Measurements from ENCODE around the gene TXLNB. TPM values are rescaled to one million over a fixed set of nuclear protein-coding genes. Genes with fewer than 3 reads are reported as not detected.

The TXLNB gene
- total and polyA plus RNA-seq, 2 donors (not counting 3 experiments of a cell fraction or from before 2014, with no cell fraction given) = 0.04 to 0.18 TPM

DNA sequence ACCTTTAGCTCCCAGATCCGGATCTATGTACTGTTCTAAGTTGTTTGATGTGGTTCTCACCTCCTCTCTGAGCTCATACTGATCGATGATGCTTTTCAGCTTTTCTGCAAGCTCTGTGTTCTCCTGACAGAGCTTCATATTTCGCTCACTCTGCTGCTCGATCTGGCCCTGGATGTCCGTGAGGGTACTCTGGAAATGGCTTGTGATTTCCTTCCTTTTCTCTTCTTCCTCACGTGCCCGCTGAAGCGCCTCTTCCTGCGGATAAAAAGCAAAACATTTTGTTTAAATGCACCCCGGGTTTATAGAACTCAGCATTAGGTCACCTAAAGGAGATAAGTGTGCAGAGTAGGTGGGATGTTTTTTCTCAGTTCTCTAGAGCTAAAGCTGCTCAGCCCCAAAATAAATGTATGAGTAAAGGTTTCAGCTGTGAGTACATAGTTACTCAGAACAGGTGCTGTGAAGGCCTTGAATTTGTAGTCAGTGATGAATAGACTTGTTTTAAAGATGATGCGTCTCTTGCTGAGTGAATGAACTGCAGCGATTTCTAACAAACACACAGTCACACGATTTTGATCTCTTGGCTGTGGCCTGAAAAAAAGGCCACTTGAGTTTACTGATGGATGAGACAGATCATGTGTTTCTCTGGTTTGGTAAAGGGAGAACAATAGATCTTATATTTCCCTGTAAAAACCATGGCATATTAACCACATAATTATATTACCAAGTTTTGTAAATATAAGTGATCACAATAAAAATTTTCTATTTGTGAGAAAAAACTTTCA, 29.1 kb downstream of the TXLNB start:
- H3K79me2 ChIP-seq (ENCODE audit: control insufficient read depth, insufficient read depth, low read length) = no peaks in the 10 kb centered on the region
- no peak overlapping the region for H3K9ac ChIP-seq (replicated peaks; ENCODE audit: extremely low read depth, insufficient read depth, low read length)
- intact Hi-C loops (cut with micrococcal nuclease) (no loop called here), dilution Hi-C loops (cut with MboI; ENCODE audit: extremely low pct_ligation_motif_present, low sequenced_read_pairs) (no loop called here)
- POLR2A ChIA-PET = interaction anchor here (0.9 kb wide), 1 partner anchor 12 kb away, joined by 4 read pairs; no protein-coding TSS in a partner anchor
- H3K36me3 ChIP-seq (ENCODE audit: control insufficient read depth in 2 of 2, extremely low read depth in 1 of 2, insufficient read depth in 2 of 2, low read length in 2 of 2) = no peaks in the 10 kb centered on the region
- TF ChIP-seq FOS (IDR thresholded peaks at IDR 0.05; ENCODE audit: borderline replicate concordance, insufficient read depth, low read length) (no peak), POLR2AphosphoS5 (IDR thresholded peaks at IDR 0.05; ENCODE audit: insufficient read depth, low read depth, low read length) (no peak)
- H3K27me3 ChIP-seq (ENCODE audit: control insufficient read depth in 2 of 2, insufficient read depth in 2 of 2, low read length in 2 of 2) = no peaks in the 10 kb centered on the region
- no peak overlapping the region for H3K4me3 ChIP-seq (replicated peaks in 1 of 3; ENCODE audit: insufficient read depth in 1 of 3, low read depth in 1 of 3, low read length in 3 of 3)
- no peak overlapping the region for H3K27ac ChIP-seq (ENCODE audit: insufficient read depth, low read depth, low read length)
- H4K20me1 ChIP-seq (replicated peaks; ENCODE audit: control insufficient read depth, extremely low read depth, insufficient read depth, low read length) = no peaks in the 10 kb centered on the region
- CTCF ChIA-PET = interaction anchor here (1.2 to 1.6 kb wide), 3 partner anchors 7 to 29 kb away, joined by 3 to 7 read pairs (median 4); partner anchors contain the start of gene TXLNB
- DNase-seq (ENCODE audit: low read depth, low spot score) = no peak
- H3K9me1 ChIP-seq (replicated peaks; ENCODE audit: control insufficient read depth, extremely low read depth, insufficient read depth, low read length) = no peaks in the 10 kb centered on the region
- no peak overlapping the region for H2AFZ ChIP-seq (ENCODE audit: low read depth, low read length)
- no TSS peak for BruUV-seq (replicated peaks)
- no peaks in the 10 kb centered on the region for H3K9me3 ChIP-seq (replicated peaks; ENCODE audit: control insufficient read depth, insufficient read depth, low read length)
- FAIRE-seq = no peak
- no peaks in the 10 kb centered on the region for H3K4me1 ChIP-seq (ENCODE audit: control insufficient read depth, extremely low read depth, insufficient read depth, low read length)
- no peak overlapping the region for H3K4me2 ChIP-seq (ENCODE audit: insufficient read depth, low read length)

GRCh38 chr6:139257821-139258398, 33.9 kb downstream of the TXLNB start:
- no TSS peak for BruUV-seq (replicated peaks)
- no peak overlapping the region for H3K4me2 ChIP-seq (ENCODE audit: insufficient read depth, low read length)
- H3K9ac ChIP-seq (replicated peaks; ENCODE audit: extremely low read depth, insufficient read depth, low read length) = no peak overlapping the region
- dilution Hi-C loops (cut with MboI; ENCODE audit: extremely low pct_ligation_motif_present, low sequenced_read_pairs) = no loop called here
- H3K4me1 ChIP-seq (ENCODE audit: control insufficient read depth, extremely low read depth, insufficient read depth, low read length) = no peaks in the 10 kb centered on the region
- ChIA-PET POLR2A (interaction anchor here (0.6 kb wide), 1 partner anchor 11 kb away, joined by 4 read pairs; no protein-coding TSS in a partner anchor), CTCF (interaction anchor here (1.3 to 2.2 kb wide), 3 partner anchors 9 to 107 kb away, joined by 5 to 9 read pairs (median 6); no protein-coding TSS in a partner anchor)
- no peak for TF ChIP-seq FOS (IDR thresholded peaks at IDR 0.05; ENCODE audit: borderline replicate concordance, insufficient read depth, low read length)
- TF ChIP-seq JUN (IDR thresholded peaks at IDR 0.05; ENCODE audit: borderline replicate concordance, insufficient read depth, insufficient read length, low read depth) = no peak
- TF ChIP-seq POLR2AphosphoS5 (IDR thresholded peaks at IDR 0.05; ENCODE audit: insufficient read depth, low read depth, low read length) = no peak
- TF ChIP-seq, protein P1, sequence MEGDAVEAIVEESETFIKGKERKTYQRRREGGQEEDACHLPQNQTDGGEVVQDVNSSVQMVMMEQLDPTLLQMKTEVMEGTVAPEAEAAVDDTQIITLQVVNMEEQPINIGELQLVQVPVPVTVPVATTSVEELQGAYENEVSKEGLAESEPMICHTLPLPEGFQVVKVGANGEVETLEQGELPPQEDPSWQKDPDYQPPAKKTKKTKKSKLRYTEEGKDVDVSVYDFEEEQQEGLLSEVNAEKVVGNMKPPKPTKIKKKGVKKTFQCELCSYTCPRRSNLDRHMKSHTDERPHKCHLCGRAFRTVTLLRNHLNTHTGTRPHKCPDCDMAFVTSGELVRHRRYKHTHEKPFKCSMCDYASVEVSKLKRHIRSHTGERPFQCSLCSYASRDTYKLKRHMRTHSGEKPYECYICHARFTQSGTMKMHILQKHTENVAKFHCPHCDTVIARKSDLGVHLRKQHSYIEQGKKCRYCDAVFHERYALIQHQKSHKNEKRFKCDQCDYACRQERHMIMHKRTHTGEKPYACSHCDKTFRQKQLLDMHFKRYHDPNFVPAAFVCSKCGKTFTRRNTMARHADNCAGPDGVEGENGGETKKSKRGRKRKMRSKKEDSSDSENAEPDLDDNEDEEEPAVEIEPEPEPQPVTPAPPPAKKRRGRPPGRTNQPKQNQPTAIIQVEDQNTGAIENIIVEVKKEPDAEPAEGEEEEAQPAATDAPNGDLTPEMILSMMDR (IDR thresholded peaks at IDR 0.05; ENCODE audit: extremely low read depth in 1 of 2, insufficient read depth in 1 of 2, low read depth in 1 of 2, low read length in 2 of 2) = no peak
- no peak for TF ChIP-seq POLR2A (IDR thresholded peaks at IDR 0.05; ENCODE audit: low read depth, low read length)
- TF ChIP-seq MYC (IDR thresholded peaks at IDR 0.05; ENCODE audit: low read depth, low read length) = no peak
- no peak for TF ChIP-seq GATA2 (IDR thresholded peaks at IDR 0.05; ENCODE audit: insufficient read depth, insufficient read length, low read depth, low read length)
- DNase-seq (ENCODE audit: low read depth, low spot score) (no peak), FAIRE-seq (no peak)
- no peaks in the 10 kb centered on the region for H3K79me2 ChIP-seq (ENCODE audit: control insufficient read depth, insufficient read depth, low read length)
- intact Hi-C loops (cut with micrococcal nuclease) = no loop called here
- no peak overlapping the region for H2AFZ ChIP-seq (ENCODE audit: low read depth, low read length)
- no peak overlapping the region for H3K4me3 ChIP-seq (replicated peaks in 1 of 3; ENCODE audit: insufficient read depth in 1 of 3, low read depth in 1 of 3, low read length in 3 of 3)
- no peaks in the 10 kb centered on the region for H4K20me1 ChIP-seq (replicated peaks; ENCODE audit: control insufficient read depth, extremely low read depth, insufficient read depth, low read length)
- H3K27ac ChIP-seq (ENCODE audit: insufficient read depth, low read depth, low read length) = no peak overlapping the region
- no peaks in the 10 kb centered on the region for H3K36me3 ChIP-seq (ENCODE audit: control insufficient read depth in 2 of 2, extremely low read depth in 1 of 2, insufficient read depth in 2 of 2, low read length in 2 of 2)
- no peaks in the 10 kb centered on the region for H3K9me1 ChIP-seq (replicated peaks; ENCODE audit: control insufficient read depth, extremely low read depth, insufficient read depth, low read length)
- H3K9me3 ChIP-seq (replicated peaks; ENCODE audit: control insufficient read depth, insufficient read depth, low read length) = no peaks in the 10 kb centered on the region
- H3K27me3 ChIP-seq (ENCODE audit: control insufficient read depth in 2 of 2, insufficient read depth in 2 of 2, low read length in 2 of 2) = no peaks in the 10 kb centered on the region

All from endothelial cell of umbilical vein (primary cell).